NCI-H82 treated with DMSO at 0.1 percent for 48 hours (cell line): ENCODE data around the gene RSBN1L.
A peak's percentile ranks its signal among the peaks of the same experiment; 100 is the strongest.

ENCODE experiments used
- DNase-seq: peaks from one replicate; lab custom pipeline; 2025; ENCODE audit not compliant: unreplicated experiment; lab: John Stamatoyannopoulos, UW

The RSBN1L gene

GRCh38 chr7:77727936-77728701 lies 31.9 kb downstream of the RSBN1L start:
- peak; percentile 80 for DNase-seq

DNA sequence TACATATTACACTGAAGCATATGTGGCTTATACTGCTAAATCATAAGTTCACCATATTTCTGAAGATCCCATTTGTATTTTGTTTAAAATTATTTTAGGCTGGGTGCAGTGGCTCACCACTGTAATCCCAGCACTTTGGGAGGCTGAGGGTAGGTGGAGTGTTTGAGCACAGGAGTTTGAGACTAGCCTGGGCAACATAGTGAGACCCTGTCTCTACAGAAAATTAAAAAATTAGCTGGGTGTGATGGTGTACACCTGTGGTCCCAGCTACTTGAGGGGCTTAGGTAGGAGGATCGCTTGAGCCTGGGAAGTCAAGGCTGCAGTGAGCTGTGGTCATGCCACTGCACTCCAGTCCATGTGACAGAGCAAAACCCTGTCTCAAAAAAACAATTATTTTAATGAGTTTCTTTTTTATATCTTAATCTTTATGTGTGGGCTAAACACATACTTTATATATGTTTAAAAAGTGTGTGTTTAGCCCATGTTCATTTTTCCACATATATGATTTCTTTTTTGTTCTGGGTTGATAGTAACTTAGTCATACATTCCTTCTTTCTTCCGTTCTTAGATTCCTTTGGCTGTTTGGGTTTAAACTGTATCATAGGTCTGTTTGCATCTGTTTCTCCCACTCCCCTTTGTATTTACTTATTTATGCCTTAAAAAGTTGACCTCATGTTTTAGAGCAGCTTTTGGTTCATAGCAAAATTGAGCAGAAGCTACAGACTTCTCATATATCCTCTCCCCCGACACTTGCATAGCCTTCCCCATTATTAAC lies 33.5 kb downstream of the RSBN1L start:
- no peak for DNase-seq

GRCh38 chr7:77731716-77732115 lies 35.5 kb downstream of the RSBN1L start:
- DNase-seq = no peak

- no peak for DNase-seq
Measured at GRCh38 chr7:77734659-77735421, 38.6 kb downstream of the RSBN1L start.

- no peak for DNase-seq
Measured at GRCh38 chr7:77735457-77735856, 39.2 kb downstream of the RSBN1L start.

DNA sequence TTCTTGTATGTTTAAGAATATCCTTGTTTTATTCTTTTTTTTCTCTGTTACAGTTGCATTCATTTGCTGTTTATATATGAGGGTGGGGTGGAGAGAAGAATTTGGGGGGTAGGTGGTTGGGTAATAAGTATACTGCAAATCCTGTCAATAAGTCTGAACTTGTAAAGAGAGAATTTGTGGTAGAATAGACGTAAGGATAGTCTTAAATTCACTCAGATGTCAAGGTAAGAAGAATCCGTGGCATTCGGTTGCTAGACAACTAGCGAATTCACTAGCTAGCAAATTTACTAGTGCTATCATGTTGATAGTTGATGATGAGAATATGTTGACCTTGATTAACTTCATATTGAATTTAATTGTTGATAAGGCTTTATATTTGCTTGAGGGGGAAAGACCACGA lies 40.7 kb downstream of the RSBN1L start:
- no peak for DNase-seq

- DNase-seq = no peak
Measured at GRCh38 chr7:77738382-77738781, 42.1 kb downstream of the RSBN1L start.

DNA sequence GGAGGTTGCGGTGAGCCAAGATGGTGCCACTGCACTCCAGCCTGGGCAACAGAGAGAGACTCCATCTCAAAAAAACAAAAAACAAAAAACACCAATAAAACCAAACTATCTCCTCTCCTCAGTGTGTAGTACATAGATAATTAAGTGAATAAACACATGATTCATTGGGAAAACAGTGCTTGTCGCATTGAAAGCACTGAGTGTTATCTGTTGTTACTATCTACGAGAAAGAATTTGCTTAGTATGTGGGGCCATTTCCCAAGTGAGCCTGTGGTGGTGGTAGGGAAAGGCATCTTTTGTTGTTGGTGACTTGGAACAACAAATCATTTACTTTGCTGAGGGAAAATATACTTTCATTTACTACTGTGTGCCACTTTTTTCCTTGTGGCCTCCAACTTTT lies 42.6 kb downstream of the RSBN1L start:
- DNase-seq = no peak

DNA sequence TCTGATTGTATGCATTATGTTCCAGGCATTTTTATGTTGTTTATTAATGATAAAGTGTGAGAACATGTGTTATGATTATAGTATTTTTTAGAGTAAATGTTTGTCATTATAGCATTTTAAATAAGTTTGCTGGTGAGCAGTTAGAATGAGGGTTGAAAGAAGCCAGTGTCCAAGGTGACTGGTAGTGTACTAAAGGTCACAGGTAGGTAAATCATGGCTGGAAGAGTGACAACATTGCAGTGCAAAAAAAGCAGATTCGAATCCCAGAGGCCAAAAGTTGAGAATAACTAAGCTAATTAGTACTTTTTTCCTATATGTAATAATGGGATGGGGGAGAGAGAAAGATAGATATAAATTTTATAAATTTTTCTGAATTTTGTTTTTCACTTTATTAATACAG lies 44.0 kb downstream of the RSBN1L start:
- DNase-seq = no peak

DNA sequence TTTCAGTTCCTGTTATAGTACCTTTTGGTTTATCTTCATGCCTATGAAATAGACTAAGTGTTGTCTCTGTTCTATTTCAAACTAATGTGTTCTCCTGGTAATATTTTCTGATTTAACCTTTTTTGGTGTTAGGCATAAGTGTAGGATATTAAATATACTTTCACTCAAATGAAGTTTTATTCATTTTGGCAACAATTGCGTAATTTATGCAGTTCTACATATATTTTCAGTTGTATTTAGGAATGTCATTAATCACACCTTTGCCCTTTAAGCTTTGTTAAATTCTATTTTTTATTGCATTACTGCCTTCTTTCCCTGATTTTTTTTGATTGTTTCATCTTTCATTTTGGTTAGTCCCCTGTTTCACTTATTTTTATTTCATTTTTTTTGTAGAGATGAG lies 47.3 kb downstream of the RSBN1L start:
- DNase-seq = no peak

- no peak for DNase-seq
Measured at GRCh38 chr7:77745746-77746145, 49.5 kb downstream of the RSBN1L start.

- DNase-seq = no peak
Measured at GRCh38 chr7:77746164-77746823, 50.0 kb downstream of the RSBN1L start.

GRCh38 chr7:77746824-77747165 lies 50.5 kb downstream of the RSBN1L start:
- no peak for DNase-seq

- no peak for DNase-seq
Measured at GRCh38 chr7:77747178-77747577, 50.9 kb downstream of the RSBN1L start.

GRCh38 chr7:77747718-77748117 lies 51.5 kb downstream of the RSBN1L start:
- no peak for DNase-seq

DNA sequence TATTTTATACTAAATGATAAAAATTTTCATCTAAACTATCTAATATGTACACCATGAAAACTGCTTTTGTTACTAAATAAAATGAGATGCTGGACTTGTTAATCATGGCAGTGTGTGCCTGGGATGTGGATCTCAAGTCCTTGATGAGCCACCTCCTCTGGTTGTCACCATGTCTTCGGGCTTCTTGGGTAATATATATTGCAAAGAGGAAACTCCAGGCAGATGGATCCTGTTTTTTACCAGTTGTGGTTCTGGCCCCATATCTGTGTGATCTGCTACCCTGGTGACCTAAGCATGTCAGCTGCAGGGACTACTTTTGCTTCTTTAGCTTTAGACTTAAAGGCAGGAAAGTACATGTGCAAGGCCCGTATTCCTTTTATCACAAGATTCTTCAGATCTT lies 55.8 kb downstream of the RSBN1L start:
- DNase-seq = no peak

- DNase-seq = no peak
Measured at GRCh38 chr7:77753173-77753572, 56.9 kb downstream of the RSBN1L start.

- no peak for DNase-seq
Measured at GRCh38 chr7:77757589-77757988, 61.3 kb downstream of the RSBN1L start.

- DNase-seq = peak; percentile 14
Measured at GRCh38 chr7:77759294-77759889, 63.1 kb downstream of the RSBN1L start.

GRCh38 chr7:77760809-77761453 lies 64.7 kb downstream of the RSBN1L start:
- DNase-seq = no peak
